K562 (cell line): ENCODE results near the gene SNAPC2. TPM values are rescaled to one million over a fixed set of nuclear protein-coding genes. Genes with fewer than 3 reads are reported as not detected.
A peak's percentile ranks its signal among the peaks of the same experiment; 100 is the strongest.

Source experiments
- ARID3A ChIP-seq: IDR thresholded peaks from 2 replicates; pipeline ENCODE4 v1.6.1; 2012; ENCODE audit warnings: low read depth, low read length, improper control_type of control experiment, borderline replicate concordance
- CBX2 ChIP-seq: fragments of 200-600 bp; sonication (generic); IDR thresholded peaks from one replicate; pipeline ENCODE4 v1.6.1; 2012; ENCODE audit warnings: mild to moderate bottlenecking, low read length, inconsistent platforms; ENCODE audit not compliant: insufficient read depth, poor library complexity, severe bottlenecking
- CEBPB ChIP-seq: fragments of 450-650 bp; IDR thresholded peaks from 2 replicates; pipeline ENCODE4 v1.6.1; 2016; ENCODE audit warnings: missing genetic modification characterization, missing compliant biosample characterization
- CHD1 ChIP-seq: fragments of 200-600 bp; sonication (generic); IDR thresholded peaks from one replicate; pipeline ENCODE4 v1.6.1; 2012; ENCODE audit warnings: mild to moderate bottlenecking, moderate library complexity, low read length, inconsistent platforms
- ELK3 ChIP-seq: fragments of 450-650 bp; formaldehyde crosslinking; IDR thresholded peaks from 2 replicates; pipeline ENCODE4 v1.4.0; 2020; ENCODE audit warnings: mild to moderate bottlenecking
- HNRNPH1 ChIP-seq: fragments of 200-400 bp; formaldehyde crosslinking; optimal IDR thresholded peaks from 2 replicates; pipeline ENCODE3; 2017; ENCODE audit warnings: low read depth, mild to moderate bottlenecking, low read length, moderate library complexity
- ILK ChIP-seq: fragments of 450-650 bp; IDR thresholded peaks from 2 replicates; pipeline ENCODE4 v1.6.1; 2016; ENCODE audit warnings: missing genetic modification characterization, low read depth, mild to moderate bottlenecking, missing compliant biosample characterization, moderate library complexity, borderline replicate concordance
- KDM4B ChIP-seq, 2 experiments: fragments of 450-650 bp in 1 of 2; sonication (generic) in 1 of 2; IDR thresholded peaks; 2 replicates each; pipeline ENCODE4 v1.6.1; 2016 to 2017; ENCODE audit warnings: borderline replicate concordance in 2 of 2, antibody characterized with exemption in 1 of 2, low read depth in 1 of 2, mild to moderate bottlenecking in 1 of 2
- PBX2 ChIP-seq, 2 experiments: IDR thresholded peaks in 1 of 2; conservative IDR thresholded peaks in 1 of 2; 2 replicates each; pipeline ENCODE4 v1.6.1; 2016; ENCODE audit warnings: low read depth in 2 of 2, mild to moderate bottlenecking in 1 of 2, missing compliant biosample characterization in 1 of 2, missing genetic modification characterization in 1 of 2, moderate library complexity in 1 of 2
- POLR2H ChIP-seq: IDR thresholded peaks from 2 replicates; pipeline ENCODE4 v1.6.1; 2016; ENCODE audit warnings: missing genetic modification characterization, low read depth, mild to moderate bottlenecking, control low read depth, missing compliant biosample characterization, moderate library complexity
- PYGO2 ChIP-seq: fragments of 450-650 bp; IDR thresholded peaks from 2 replicates; pipeline ENCODE4 v1.6.1; 2016; ENCODE audit warnings: mild to moderate bottlenecking, missing genetic modification characterization, moderate library complexity, missing compliant biosample characterization
- SMARCA5 ChIP-seq: fragments of 450-650 bp; IDR thresholded peaks from 2 replicates; pipeline ENCODE4 v1.6.1; 2016
- SNIP1 ChIP-seq: fragments of 450-650 bp; IDR thresholded peaks from 2 replicates; pipeline ENCODE4 v1.7.1; 2017; ENCODE audit warnings: low read depth, mild to moderate bottlenecking
- SRSF7 ChIP-seq: fragments of 200-400 bp; formaldehyde crosslinking; optimal IDR thresholded peaks from 2 replicates; pipeline ENCODE3; 2017; ENCODE audit warnings: mild to moderate bottlenecking, low read depth, low read length
- STAT5B ChIP-seq: fragments of 250-450 bp; sonication (Bioruptor Pico); IDR thresholded peaks from 2 replicates; pipeline ENCODE4 v1.8.0; 2021; ENCODE audit warnings: mild to moderate bottlenecking, inconsistent platforms
- TFE3 ChIP-seq: fragments of 450-650 bp; formaldehyde crosslinking; IDR thresholded peaks from 2 replicates; pipeline ENCODE4 v1.4.0; 2020; ENCODE audit warnings: mild to moderate bottlenecking, mixed read lengths
- USF1 ChIP-seq: sonication (generic); formaldehyde crosslinking; IDR thresholded peaks from 2 replicates; pipeline ENCODE4 v1.9.0; 2022; ENCODE audit warnings: mild to moderate bottlenecking, missing genetic modification reagents
- ZNF165 ChIP-seq: fragments of 250-450 bp; sonication (Bioruptor Pico); IDR thresholded peaks from 2 replicates; pipeline ENCODE4 v1.4.0; 2020; ENCODE audit warnings: borderline replicate concordance
- ZNF347 ChIP-seq: fragments of 450-650 bp; formaldehyde crosslinking; IDR thresholded peaks from 2 replicates; pipeline ENCODE4 v1.4.0; 2020; ENCODE audit warnings: low read depth, mild to moderate bottlenecking, moderate library complexity
- ZNF436 ChIP-seq: fragments of 250-450, 450-650 bp; sonication (Bioruptor Pico); formaldehyde crosslinking; IDR thresholded peaks from 2 replicates; pipeline ENCODE4 v1.7.0; 2020; ENCODE audit warnings: mild to moderate bottlenecking
- polyA plus RNA-seq, 8 experiments: library from polyadenylated mRNA; depleted of rRNA in 4 of 8; stranded (reverse) in 5 of 8; unstranded in 3 of 8; fragments of >200 nt; fragmentation: Nextera tagmentation in 2 of 8; fragmentation: Illumina TruSeq in 1 of 8; extraction: Ambion mirVana in 2 of 8; extraction: Trizol in 1 of 8; gene quantifications; 2 replicates each; pipeline versions ENCODE4 v1.2.1 to v1.2.3, GENCODE V29; 2011 to 2014; ENCODE audit warnings: inconsistent platforms in 1 of 8, missing spikeins in 1 of 8
- total RNA-seq, 7 experiments: library from RNA; depleted of rRNA in 6 of 7; stranded (reverse); fragments of >200 nt in 6 of 7; fragmentation: Illumina TruSeq in 2 of 7; extraction: Trizol in 2 of 7; gene quantifications; 2 replicates each; pipeline versions ENCODE4 v1.2.1 to v1.2.3, GENCODE V29; 2011 to 2021; ENCODE audit warnings: low replicate concordance in 1 of 7

The SNAPC2 gene
- total and polyA plus RNA-seq, 9 of the 15 experiments (the other 6 are each of a cell fraction or from before 2014, with no cell fraction given): 0.59 to 45.1 (median 15.3) TPM

GRCh38 chr19:7944177-7944761, 24.1 kb downstream of the SNAPC2 start (continued):
- TF ChIP-seq SNIP1 (no peak), SMARCA5 (peak; percentile 77), TFE3 (CRISPR knock-in tag) (no peak), KDM4B (IDR thresholded peaks at IDR 0.05; ENCODE audit: borderline replicate concordance in 2 of 2, low read depth in 1 of 2) (0 out of 4 replicates have a peak, but pooled peaks of 1 of the 2 experiments have one; percentile 27), PBX2 (CRISPR knock-in tag; IDR thresholded peaks at IDR 0.05; ENCODE audit: low read depth) (no peak), PBX2 (tag; conservative IDR thresholded peaks at IDR 0.05; ENCODE audit: low read depth) (no peak), SRSF7 (no peak), ZNF165 (CRISPR knock-in tag) (no peak), ARID3A (peak; percentile 81; the same call in 1 of the 2 replicates), ZNF436 (CRISPR knock-in tag) (no peak), CHD1 (no peak), USF1 (CRISPR knock-in tag) (no peak), HNRNPH1 (no peak), POLR2H (no peak), PYGO2 (tag) (no peak), CBX2 (no peak), STAT5B (CRISPR knock-in tag) (no peak), ILK (tag) (no peak), ELK3 (no peak), CEBPB (tag) (no peak), ZNF347 (CRISPR knock-in tag) (no peak)
